IPS DF 19.7 (cell line): ENCODE measurements around the gene OXER1.
"Not testable (repeated sequence)": the region's sequence is repeated elsewhere in the genome, so short reads cannot be mapped to it uniquely, and the experiment has no call there.

Experiments
- DNase-seq: peaks from one replicate; pipeline ENCODE4 v3.0.0-alpha.2; 2013; ENCODE audit warnings: low read depth, low spot score

Gene OXER1

DNA sequence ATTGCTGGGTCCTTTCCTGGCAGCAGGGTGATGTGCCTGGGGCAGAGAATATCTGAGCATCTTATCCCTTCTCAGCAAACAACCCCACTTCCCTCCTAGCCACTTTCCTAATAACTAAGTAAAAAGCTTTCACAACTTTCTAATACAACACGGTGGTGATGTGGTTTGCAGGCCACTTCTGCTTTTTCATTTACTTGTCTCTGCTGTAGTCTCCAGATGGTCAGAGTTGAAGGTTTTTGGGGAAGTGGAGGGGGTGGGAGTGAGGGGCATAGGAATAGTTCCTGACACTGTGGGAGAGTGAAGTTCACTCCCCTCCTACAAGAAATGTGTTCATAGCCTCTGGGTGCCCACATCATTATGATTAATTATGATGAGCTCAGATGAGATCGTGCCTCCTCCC is 11.6 kb downstream of the OXER1 start:
- no peak for DNase-seq

DNA sequence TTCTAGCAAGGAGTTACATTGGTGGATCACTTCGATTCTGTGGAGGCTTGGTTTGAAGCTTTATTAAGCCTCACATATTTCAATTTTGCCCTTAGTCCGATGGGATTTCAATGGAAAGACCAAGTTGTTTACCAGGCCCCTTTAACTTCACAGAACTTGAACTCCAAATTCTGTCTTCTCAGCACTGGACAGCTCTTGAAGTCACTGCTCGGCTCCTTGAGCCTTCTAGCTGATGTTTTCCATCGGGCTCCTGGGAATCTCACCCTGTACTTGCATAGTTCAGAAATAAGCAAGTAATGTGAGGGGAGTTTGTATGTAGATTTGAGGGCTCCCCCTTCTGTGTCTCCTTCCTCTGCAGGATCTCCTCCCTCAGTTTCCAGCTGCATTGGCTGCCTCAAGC is 15.1 kb downstream of the OXER1 start:
- no peak for DNase-seq

DNA sequence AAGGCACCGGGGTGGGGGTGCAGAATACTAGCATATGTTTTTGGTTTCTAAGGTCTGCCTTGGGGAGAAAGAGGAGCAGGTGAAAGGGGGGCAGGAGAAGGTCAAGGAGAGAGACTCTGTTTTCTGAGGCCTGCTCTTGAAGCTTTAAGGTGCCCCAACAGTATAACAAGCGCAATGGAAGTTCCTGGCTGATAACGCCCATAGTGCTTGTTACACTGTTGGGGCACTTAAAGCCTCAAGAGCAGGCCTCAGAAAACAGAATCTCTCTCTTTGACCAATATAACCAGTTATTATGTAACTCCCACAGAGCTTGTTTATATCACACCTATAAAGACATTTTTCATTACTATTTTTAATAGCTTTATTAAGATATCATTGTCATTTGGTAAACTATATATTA is 16.5 kb downstream of the OXER1 start:
- no peak for DNase-seq

DNA sequence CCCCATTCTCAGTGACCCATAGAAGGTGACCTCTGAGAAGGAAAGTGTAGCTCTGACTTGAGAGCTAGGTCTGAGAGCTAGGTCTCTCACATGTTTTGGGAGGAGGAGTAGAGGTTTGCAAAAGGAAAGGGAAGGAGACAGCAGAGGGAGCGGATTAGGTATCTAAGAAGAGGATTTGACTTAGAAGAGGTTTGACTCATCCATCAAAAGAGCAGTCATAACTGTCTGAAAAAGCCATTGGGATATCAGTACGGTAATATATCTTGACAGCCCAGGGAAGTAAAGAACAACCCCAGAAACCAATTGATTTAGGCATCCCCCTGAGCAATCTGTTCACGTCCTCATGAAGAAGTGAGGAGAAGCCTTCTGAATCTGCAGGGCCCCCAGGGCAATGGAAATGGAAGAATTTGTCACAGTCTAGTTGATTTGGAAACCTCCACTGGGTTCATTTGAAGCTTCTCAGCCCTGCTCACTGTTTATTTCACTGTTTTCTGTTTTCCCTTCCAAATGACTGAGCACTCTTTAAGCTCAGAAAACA is 19.3 kb downstream of the OXER1 start:
- DNase-seq: no peak

DNA sequence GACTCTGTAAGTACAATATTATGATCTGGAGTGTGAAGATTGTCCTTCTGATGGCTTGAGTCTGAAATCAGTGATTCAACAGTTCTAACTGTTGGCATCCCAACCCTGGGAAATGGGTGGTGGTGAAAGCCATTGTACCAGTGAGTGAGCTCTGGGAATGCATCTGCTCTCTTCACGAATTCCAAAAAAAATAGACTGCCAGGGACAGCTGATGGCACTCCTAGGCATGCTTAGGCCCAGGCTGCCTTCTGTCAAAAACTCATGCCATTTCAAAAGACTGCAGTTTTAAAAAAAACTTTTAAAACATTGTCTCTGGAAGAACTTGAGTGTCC is 20.3 kb downstream of the OXER1 start:
- no peak for DNase-seq

DNA sequence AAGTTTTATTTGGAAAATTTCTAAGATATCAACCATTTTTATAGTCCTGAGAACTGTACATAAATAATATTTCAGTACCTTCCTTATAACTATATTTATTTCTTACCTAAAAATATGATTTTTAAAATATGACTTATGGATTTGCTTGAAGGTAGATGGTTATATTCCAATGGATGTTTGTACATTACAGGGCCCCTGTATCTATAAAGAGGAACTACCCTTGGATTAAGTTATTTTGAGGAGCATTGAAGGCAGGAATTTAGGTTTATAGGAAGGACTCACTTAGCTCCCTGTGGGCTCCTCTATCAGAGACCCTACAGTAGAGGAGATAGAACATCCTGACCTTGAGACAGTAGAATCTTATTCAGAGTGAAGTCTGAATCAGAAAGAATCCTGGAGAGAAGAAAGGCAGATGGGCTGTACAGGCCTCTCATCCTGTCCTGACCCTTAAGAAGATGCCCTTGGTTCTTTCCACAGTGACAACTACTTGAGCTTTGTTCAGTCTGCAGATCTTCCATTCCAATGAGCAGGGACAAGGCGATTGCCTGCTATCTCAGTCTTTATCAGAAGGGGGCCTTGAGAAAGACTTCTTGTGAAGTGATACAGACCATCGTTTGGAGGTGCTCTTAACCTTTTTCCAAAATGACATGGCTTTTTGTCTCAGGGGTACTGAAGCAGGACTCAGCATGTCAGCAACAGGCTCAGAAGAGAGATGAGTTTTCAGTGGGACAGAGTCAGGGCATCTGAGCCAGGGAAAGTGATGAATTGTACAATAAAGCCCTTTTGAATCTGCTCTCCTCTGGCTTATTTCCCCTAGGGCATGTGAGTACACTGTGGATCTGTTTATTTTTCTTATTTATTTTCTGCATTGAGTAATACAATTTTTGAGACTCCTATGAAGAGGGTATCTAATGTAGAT is 20.9 kb downstream of the OXER1 start:
- DNase-seq: no peak

DNA sequence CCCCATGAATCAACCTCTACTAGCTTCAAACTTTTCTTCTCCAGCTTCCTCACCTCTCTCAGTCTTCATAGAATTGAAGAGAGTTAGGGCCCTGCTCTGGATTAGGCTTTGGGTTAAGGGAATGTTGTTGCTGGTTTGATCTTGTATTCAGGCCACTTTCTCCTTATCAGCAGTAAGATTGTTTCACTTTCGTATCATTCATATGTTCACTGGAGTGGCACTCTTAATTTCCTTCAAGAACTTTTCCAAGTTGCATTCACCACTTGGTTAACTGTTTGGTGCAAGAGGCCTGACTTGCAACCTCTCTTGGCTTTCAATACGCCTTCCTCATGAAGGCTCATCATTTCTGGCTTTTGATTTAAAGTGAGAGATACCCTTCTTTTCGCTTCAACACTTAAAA is 22.8 kb downstream of the OXER1 start:
- no peak for DNase-seq

DNA sequence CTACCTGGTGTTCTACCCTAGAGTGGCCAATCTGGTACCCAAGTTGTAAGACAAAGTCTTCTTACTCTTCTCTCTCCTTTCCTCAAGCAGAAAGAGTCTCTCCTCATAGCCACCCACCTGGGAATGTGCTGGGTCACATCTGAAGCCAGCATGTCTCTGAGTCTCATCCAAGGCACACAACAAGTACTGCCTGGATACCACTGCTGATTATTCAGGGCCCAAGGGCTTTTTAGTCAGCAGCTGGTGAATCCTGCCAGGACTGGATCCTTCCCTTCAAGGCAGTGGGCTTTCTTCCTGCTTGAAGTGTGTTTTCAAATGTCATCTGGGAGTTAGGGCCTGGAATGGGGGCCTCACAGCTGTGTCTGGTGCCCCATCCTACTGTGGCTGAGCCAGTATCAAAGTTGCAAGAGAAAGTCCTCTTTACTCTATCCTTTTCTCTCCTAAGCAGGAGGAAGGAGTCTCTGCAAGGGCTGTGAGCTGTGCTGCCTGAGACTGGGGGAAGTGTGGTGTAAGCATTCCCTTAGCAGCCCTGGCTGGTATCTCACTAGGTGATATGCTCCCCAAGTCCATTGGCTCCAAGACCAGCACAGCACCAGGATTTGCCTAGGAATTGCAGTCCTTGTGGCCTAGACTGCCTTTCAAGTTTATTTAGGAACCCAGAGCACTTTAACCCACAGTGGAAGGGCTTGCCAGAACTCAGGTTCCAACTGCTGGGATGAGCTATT is 27.2 kb downstream of the OXER1 start:
- no peak for DNase-seq

DNA sequence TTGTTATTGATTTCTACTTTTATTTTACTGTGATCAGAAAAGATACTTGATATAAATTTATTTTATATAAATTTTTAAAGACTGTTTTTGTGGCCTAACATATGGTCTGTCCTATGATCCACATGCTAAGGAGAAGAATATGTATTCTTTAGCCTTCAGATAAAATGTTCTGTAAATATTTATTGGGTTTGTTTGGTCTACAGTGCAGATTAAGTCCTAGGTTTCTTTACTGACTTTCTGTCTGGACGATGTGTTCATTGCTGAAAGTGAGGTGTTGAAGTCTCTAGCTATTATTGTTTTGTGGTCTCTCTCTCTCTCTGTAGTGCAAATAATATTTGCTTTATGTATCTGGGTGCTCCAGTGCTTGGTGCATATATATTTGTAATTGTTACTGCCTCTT is 30.1 kb downstream of the OXER1 start:
- no peak for DNase-seq

DNA sequence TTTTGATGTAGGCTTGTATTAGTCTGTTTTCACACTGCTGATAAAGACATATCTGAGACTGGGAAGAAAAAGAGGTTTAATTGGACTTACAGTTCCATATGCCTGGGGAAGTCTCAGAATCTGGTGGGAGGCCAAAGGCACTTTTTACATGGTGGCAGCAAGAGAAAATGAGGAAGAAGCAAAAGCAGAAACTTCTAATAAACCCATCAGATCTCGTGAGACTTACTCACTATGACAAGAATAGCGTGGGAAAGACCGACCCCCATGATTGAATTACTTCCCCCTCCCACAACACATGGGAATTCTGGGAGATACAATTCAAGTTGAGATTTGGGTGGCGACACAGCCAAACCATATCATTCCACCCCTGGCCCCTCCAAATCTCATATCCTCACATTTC is 32.6 kb downstream of the OXER1 start:
- not testable (repeated sequence) for DNase-seq

DNA sequence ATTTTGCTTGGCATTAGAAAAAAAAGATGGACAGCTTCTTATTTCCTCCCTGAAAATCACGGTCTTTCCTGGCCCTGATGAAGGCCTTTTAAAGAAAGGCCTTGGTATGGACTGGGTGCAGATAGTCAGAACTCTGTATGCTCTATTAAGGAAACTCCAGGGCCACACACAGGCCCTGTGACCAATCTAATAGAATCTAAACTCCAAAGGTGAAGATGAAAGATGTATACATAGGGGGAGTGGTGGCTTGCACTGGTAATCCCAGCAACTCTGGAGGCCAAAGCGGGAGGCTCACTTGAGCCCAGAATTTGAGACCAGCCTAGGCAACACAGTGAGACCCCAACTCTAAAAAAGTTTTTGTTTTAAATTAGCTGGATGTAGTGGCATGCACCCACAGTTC is 37.3 kb downstream of the OXER1 start:
- DNase-seq: no peak

DNA sequence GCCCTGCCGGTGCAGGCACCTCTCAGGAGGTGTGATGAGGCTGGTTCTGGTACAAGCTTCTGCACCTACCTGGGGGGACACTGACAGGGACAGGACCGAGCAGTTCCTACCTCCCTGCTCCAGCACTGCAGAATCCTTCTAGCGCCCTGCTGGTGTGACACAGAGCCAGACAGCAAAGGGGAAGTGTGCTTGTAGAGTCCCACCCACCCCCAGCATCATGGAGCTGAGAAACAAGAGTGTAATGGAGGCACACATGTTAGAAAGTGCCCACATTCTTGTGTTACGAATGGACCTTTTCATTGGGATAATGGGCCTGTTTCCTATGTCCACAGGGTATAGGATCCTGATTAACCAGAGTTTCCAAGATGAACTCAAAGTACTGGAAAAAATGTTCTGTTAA is 38.3 kb downstream of the OXER1 start:
- no peak for DNase-seq

DNA sequence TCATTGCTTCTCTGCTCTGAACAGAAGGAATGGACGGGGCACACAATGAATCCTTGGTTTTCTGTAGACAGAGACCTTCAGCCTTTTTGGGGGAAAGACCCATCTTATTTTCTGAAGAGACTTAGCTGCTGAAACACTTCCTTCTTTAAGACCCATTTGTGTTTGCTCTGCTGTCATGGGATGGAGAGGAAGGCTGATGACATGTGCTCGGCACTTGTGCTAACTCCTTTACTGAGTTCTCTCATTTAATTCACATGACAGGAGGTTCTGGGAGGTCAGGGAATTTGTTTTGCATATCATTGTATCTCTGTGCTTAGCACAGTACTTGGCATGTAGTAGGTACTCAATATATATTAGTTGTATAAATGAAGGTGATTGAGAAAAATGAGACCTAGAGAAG is 39.0 kb downstream of the OXER1 start:
- DNase-seq: no peak

DNA sequence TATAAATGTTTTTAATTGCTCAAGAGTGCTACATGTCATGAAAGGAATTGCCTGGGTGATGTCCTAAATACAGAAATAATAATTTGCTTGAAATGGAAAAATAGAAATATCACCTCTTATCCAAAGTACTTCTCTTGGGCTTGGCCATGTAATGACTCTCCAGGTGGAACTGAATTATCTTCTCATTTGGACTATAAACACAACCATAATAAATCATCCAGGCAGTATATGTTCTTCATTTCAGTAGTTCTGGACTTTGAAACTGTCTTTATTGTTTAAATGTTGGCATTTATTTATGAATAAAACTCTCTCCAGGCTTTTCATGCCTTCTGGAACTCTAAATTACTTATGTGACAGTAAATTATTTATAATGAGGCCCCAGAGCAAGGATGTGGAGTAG is 40.5 kb downstream of the OXER1 start:
- DNase-seq: no peak

DNA sequence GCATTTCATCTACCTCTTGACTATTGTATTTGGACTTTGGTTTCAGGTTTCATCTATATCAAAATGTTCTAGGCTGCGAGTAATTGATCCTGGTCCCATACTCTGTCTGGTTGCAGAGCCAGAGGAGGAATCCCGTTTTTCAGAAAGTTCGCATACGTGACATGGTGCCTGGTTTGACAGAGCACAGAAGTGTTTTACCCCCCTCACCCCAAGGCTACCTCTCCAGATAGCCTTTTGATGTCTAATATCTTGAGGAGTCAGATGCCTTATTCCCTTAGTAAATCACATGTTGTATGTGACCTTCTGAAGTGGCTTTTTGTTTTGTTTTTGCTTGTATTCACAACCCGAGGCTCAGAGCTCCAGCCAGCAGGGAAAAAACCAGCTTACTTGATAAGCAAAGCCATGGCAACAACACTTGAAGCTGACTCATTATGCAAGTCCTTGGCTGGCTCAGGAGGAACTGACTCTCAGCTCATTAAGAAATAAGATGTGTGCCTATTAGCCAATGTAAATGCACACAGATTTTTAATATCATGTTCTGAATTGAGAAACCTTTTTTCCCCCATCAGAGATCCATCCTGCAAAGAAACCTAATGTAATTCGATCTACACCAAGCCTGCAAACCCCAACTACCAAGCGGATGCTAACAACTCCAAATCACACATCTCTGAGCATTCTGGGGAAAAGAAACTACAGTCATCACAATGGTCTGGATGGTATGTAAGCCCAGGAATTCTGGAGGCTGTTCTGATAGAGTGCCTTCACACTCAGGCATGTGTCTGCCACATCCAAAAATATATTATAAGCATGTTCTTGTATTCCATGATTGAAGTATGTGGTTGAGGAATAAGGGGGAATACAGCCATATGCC is 41.4 kb downstream of the OXER1 start:
- no peak for DNase-seq

DNA sequence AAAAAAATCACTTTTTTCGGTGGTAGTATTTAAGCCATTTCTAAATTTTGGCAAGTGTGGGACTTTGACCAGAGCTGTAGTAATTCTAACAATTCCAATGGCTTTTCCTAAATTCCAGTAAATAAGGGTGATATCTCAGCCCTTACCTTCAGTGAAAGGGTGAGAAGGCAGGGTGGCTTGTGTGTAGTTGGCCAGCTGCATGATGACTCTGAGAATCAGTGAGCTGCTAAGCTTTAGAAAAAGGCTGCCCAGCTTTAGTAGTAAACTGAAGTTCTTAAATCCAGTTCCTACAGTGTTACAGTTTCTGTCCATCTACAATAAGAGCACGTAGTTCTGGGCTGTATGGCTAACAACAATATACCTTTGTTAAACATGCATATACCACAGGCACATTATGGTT is 42.0 kb downstream of the OXER1 start:
- no peak for DNase-seq

DNA sequence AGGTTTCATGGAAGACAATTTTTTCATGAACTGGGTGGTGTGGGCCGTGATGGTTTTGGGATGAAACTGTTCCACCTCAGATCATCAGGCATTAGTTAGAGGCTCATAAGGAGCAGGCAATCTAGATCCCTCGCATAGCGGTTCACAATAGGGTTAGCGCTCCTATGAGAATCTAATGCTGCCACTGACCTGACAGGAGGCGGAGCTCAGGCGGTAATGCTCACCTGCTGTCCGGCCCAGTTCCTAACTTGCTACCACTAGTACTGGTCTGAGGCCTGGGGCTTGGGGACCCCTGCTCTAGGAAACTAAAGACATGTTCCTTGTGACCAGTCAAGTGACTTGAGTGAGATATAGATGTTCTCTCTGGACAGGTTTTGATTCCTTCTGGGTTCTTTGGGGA is 49.2 kb downstream of the OXER1 start:
- DNase-seq: no peak

DNA sequence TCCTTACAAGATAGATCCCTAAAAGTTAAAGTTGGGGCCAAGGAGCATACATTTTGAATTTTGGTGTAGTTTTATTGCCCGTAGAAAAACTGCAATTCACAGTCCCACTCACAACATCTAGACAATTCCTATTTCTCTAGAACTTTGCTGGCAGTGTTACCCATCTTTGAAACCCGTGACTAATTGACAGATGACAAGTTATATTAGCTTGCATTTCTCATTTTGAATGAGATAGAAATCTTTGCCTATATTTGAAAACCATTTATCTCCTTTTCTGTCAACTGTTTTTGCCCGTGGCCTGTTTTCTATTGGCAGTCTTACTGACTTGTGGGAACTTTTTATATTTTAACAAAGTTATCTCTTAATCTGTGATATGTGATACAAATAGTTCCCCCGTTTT is 50.0 kb downstream of the OXER1 start:
- no peak for DNase-seq

DNA sequence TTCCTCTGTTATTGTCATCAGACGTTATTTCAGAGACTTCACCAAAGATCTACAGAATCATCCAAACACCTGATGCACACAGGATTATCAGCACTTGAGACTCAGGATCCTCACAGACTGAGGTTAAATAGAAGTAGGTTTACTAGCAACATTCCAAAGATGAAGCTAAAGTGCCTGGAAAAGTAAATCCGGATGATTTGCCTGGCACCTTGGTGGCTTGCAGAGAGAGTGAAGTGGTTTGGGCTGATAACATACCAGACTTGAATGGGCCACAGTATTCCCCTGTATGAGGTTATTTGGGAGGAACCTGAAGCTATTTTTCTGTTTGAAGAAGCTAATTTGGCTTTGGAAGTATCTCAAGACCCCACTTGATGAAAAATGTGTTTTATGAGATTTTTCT is 51.0 kb downstream of the OXER1 start:
- no peak for DNase-seq
